CD4-positive, alpha-beta T cell treated with Interleukin-1 beta for 1 hour (primary cell): ENCODE results near the gene TOMM20.
"Not testable (repeated sequence)": the region's sequence is repeated elsewhere in the genome, so short reads cannot be mapped to it uniquely, and the experiment has no call there.

Experiments
- DNase-seq, 2 donors: peaks; one replicate each; pipeline ENCODE4 v3.0.0-alpha.2; 2020 to 2022

Gene TOMM20

DNA sequence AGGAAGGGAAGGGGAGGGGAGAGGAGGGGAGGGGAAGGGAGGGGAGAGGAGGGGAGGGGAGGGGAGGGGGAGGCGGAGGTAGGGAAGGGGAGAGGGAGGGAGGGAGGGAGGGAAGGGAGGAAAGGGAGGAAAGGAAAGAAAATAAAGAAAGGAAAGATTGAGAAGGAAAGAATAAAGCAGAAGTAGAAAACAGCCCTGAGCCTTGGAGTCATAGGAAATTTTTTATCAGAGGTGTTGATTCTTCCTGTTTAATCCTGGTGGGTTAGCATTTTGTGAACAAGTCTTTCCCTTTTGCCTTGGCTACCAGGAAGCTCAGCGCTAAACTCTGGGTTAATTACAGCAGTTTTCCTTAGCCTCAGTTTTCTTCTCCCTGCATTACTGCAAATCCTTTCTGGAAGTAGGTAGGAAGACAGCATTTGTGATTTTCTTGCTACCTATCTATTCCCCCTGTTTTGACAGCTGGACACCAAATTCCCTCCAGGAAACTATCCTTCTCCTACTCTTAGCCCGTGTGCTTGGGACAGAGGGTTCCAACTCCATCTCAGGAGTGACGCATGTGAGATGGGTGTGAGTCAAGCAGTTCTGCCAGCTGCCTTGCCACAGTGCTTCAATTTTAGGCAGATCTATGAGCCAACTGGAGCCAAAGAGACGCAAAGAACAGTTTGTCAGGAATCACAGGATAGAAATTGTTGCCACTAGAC is 26.9 kb downstream of the TOMM20 start:
- no peak for DNase-seq

DNA sequence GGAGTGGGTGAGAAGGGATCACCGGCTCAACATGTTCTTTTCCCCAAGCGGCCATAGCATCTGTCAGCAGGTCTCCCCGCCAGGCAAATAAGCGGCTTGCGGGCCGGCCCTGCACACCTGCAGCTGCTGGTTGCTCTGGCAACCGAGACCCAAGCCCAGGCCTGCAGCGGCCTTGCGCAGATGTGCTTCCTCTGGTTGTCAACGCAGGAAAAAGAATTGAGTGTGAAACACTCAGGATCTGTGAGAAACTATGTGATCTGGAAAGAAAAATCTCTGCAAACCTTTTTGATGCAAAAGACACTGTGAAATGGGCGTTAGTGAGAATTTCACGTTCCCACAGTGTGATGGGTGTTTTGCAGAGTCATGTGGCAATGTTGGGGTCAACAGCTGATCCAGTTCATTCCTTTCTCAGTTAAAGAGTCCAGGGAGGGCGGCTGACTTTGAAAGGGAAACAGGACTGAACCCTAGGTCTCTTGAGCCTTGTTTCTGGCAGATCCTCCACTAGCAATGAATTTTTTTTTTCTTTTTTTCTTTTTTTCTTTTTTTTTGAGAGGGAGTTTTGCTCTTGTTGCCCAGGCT is 28.4 kb downstream of the TOMM20 start:
- DNase-seq, result no peak

GRCh38 chr1:235098991-235099390 is 29.6 kb downstream of the TOMM20 start:
- DNase-seq, result no peak

GRCh38 chr1:235098547-235098946 is 30.1 kb downstream of the TOMM20 start:
- no peak for DNase-seq

DNA sequence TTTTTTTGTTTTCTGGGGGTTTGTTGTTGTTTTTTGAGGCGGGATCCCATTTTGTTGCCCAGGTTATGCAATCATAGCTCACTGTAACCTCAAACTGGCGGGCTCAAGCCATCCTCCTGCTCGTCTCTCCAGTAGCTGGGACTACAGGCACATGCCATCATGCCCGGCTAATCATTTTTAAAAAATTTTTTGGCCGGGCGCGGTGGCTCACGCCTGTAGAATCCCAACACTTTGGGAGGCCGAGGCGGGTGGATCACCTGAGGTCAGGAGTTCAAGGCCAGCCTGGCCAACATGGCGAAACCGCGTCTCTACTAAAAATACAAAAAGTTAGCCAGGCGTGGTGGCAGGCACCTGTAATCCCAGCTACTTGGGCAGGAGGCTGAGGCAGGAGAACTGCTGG is 31.1 kb downstream of the TOMM20 start:
- not testable (repeated sequence) for DNase-seq

DNA sequence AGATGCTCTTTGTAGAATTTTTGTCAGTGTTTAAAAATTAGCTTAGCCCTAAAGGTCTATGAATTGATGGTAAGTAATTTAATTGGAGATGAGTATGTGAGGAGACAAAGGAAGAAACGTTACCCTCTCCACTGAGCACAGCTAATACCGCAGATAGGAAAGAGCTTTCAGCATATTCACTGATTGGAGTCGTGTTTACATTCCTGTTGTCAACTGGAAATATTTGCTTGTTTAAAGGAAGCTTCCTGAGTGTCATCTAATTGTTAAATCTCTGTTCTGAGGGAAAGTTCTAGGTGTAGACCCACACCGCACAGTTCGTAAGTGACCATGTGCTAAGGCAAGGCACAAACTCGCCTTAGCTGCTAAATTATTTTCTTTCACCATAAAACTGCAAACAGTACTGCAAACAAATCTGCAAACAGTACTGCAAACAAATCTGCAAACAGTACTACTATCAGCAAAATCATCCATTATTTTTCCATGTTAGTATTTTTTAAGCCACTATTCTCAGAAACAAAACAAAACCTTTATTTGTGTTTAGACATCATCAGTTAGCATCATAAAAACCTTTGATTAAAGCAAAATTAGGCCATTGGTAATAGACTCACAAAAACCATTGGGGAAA is 32.6 kb downstream of the TOMM20 start:
- DNase-seq, result no peak

DNA sequence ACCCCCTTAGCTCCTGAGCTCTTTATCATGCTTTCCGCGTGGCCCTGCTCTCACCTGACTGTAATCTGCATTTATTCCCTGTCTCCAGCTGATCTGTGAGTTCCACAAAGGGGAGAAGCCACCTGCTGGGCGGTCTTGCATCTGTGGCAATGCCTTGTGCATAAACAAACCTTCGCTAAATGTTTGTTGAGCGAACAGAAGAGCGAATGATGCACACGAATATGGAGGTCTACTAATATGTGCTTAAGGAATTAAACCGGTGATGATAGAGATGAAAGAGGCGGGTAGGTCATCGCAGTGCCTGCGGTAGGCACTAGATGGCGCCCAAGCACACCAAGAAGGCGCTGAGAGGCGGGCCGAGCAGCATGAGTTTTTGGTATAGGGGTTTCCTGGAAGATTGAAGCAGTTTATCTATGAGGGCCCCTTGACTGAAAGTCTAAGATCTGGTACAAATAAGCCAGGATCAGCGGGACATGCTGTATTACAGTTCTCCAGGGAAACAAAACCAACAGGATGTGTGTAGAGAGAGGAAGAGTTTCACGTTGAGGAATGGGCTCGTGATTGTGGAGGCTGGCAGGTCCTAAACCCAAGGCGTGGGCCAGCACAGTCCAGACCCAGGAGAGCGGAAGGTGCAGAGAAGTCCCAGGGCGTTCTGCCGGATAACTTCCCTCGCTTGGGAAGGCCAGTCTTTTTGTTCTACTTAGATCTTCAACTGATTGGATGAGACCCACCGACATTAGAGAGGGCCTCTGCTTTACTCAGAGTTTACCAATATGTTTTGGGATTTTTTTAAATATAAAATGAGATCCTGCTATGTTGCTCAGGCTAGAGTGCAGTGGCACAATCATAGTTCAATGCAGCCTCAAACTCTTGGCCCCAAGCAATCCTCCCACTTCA is 34.7 kb downstream of the TOMM20 start:
- peak; percentile 76 to 83 for DNase-seq

DNA sequence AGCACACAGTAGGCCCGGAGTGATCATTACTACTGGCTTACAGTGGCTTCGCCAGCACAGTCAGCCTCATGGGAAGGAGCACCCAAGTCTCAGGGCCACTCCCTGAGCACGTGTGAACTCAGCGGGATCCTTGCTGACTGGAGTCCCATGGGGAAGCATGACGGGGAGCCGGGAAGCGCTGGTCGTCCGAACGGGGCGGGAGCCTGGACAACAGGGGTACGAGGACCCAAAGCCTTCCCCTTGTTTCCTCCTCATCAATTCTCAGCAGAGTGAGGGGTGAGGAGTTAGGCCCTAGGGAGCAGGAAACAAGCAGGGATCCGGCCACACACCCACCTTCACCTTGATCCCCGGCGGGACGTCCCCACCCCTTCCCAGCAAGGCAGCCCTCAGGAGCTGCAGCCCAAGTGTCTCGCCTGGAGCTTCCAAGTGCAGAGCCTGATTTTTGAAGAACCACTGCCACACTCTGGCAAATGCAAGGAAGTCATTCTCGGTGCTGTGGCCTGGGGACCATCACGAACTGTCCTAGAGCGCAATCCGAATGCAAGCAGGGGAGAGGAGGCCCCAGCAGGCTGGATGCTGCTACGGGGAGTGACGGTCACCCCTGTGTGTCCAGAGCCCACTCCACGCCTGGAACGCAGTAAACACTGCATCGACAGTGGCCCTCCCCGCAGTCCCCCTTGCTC is 35.5 kb downstream of the TOMM20 start:
- DNase-seq, result no peak

DNA sequence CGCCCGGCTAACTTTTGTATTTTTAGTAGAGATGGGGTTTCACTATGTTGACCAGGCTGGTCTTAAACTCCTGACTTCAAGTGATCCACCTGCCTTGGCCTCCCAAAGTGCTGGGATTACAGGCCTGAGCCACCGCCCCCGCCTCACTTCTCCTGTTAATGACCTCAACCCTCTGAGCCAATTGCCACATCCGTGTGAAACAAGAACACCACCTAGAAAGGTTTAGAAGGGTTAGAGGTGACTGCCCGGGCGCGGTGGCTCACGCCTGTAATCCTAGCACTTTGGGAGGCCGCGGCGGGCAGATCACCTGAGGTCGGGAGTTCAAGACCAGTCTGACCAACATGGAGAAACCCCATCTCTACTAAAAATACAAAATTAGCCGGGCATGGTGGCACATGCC is 36.2 kb downstream of the TOMM20 start:
- DNase-seq, result not testable (repeated sequence)

GRCh38 chr1:235092045-235092406 is 36.6 kb downstream of the TOMM20 start:
- not testable (repeated sequence) for DNase-seq

GRCh38 chr1:235091319-235092044 is 37.2 kb downstream of the TOMM20 start:
- not testable (repeated sequence) for DNase-seq

DNA sequence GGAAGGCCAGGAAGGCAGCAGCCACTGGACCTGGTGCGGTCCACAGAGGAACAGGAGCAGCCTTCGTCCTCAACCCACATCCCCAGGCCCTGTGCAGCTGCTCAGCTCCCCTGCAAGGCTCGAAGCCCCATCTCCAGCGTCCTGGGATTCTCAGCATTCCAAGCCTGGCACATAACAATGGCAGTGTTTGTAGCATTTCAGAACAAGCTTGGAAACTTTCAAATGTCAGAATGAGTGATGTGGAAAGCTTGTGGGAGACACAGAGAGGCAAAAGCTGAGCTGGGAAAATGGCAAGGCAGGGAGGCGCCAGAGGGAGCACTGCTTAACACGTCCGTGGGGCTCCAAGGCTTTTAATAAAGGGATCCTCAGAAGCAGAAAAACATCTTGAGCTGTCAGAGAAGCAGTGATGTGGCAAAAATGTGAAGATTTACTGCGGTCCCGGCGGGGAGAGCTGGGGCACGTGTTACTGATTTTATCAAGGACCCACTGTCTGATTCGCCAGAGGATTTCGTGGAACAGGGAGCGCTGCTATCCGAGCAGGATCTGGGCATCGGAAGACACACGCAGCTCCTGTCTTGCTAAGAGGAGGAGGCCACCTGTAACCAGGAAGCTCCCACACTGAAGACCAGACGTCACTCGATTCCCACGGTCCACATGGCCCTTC is 38.1 kb downstream of the TOMM20 start:
- no peak for DNase-seq

- DNase-seq, result no peak
These were observed 39.7 kb downstream of the TOMM20 start for GRCh38 chr1:235088907-235089306.

DNA sequence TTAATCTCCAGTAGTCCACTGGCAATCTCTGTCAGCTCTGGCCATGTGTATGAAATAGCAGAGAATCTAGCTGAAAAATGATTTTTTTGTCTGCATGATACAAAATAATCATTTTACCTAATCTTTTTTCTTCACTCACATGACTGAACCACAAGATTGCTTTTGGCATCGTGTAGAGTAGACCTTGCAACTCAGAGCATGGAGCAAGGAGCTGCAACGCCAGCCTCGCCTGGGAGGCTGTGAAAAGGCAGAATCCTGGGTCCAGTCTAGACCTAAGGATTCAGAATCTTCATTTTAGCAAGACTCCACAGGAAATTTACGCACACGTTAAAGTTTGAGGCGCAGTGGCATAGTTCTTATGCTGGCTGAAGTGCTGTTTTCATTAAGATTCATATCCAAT is 40.2 kb downstream of the TOMM20 start:
- DNase-seq, result no peak

GRCh38 chr1:235087906-235088305 is 40.7 kb downstream of the TOMM20 start:
- DNase-seq, result no peak

DNA sequence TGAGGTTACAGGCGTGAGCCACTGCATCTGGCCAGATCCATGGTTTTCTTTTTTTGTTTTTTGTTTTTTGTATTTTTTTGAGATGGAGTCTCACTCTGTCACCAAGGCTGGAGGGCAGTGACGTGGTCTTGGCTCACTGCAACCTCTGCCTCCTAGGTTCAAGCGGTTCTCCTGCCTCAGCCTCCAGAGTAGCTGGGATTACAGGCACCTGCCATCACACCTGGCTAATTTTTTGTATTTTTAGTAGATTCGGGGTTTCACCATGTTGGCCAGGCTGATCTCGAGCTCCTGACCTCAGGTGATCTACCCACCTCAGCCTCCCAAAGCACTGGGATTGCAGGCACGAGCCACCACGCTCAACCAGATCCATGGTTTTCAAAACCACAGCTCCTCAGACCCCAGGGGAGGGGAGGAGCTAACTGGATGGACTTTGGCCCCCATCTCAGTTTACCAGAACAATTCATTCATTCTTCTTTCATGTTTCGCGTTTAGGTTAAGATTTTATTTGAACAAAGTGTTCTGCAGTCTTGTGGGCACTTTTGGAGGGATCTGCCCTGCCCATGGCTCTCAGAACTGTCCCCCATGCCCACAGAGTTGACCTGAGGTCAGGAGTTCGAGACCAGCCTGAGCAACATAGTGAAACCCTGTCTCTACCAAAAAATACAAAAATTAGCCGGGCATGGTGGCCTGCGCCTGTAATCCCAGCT is 43.1 kb downstream of the TOMM20 start:
- not testable (repeated sequence) for DNase-seq

- DNase-seq, result not testable (repeated sequence)
These were observed 47.8 kb downstream of the TOMM20 start for GRCh38 chr1:235080788-235081187.

DNA sequence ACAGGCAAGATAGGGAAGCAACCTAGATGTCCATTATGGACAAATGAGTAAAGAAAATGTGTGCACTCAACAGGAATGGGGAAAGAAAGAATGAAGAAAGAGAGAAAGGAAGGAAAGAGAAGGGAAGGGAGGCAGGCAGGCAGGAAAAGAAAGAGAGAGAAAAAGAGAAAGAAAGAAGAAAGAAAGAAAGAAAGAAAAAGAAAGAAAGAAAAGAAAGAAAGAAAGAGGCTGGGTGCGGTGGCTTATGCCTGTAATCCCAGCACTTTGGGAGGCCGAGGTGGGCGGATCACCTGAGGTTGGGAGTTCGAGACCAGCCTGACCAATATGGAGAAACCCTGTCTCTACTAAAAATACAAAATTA is 48.4 kb downstream of the TOMM20 start:
- DNase-seq, result not testable (repeated sequence)

- no peak for DNase-seq
These were observed 49.0 kb downstream of the TOMM20 start for GRCh38 chr1:235079443-235080296.
